ENCODE measurements around the gene MFSD11. TPM values are rescaled to one million over a fixed set of nuclear protein-coding genes. Genes with fewer than 3 reads are reported as not detected.

MFSD11 gene
- total and polyA plus RNA-seq, 2 donors (not counting 3 experiments of a cell fraction or from before 2014, with no cell fraction given) = 23.5 to 35.2 TPM

DNA sequence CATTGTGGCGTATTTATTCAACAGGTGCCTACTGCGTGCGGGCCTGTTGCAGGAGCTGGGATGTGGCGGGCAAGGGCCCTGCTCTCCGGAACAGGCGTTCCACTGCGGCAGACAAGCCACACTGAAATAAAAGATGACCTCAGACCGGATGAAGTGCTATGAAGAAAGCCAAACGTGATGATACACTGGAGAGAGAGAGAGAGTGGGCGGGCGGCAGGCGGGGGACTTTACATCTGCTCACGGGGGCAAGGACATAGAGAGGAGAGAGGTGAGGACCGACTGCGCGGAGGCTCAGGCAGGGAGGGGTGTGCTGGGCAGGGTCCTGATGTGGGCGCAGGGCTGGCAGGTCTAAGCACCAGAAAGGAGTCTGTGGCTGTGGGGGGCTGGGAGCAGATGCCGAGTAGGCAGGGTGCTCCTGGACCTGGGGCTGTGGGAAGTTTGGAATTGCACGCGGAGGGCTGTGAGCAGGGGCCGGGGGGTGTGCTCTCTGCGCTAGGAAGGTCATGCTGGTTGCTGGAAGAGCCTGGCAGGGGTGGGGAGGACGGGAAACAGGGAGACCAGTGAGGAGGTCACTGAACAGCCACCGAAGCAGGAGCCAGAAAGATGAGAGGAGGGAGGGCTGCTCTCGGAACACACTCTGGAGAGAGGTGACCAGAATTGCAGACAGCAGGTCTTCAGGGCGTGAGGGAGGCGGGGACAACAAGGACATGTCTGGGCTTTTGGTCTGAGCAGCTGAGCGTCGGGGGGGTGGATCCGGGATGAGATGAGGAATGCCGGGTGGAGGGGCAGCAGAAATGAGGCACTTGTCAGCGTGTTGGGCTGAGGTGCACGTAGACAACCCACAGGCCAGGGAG, 37.1 kb upstream of the MFSD11 start:
- Histone ChIP-seq H3K9me3 (replicated peaks; ENCODE audit: control insufficient read depth, insufficient read depth, low read length) (no peaks in the 10 kb centered on the region), H3K27me3 (ENCODE audit: control insufficient read depth in 2 of 2, insufficient read depth in 2 of 2, low read length in 2 of 2) (no peaks in the 10 kb centered on the region), H3K27ac (ENCODE audit: insufficient read depth, low read depth, low read length) (peak overlapping the region; percentile 68), H3K36me3 (ENCODE audit: control insufficient read depth in 2 of 2, extremely low read depth in 1 of 2, insufficient read depth in 2 of 2, low read length in 2 of 2) (no peaks in the 10 kb centered on the region), H3K9ac (replicated peaks; ENCODE audit: extremely low read depth, insufficient read depth, low read length) (peak overlapping the region; percentile 46), H3K4me2 (ENCODE audit: insufficient read depth, low read length) (no peak overlapping the region), H2AFZ (ENCODE audit: low read depth, low read length) (no peak overlapping the region), H3K4me1 (ENCODE audit: control insufficient read depth, extremely low read depth, insufficient read depth, low read length) (peaks cover 35% of the 10 kb centered on the region), H3K79me2 (ENCODE audit: control insufficient read depth, insufficient read depth, low read length) (peaks cover 69% of the 10 kb centered on the region), H4K20me1 (replicated peaks; ENCODE audit: control insufficient read depth, extremely low read depth, insufficient read depth, low read length) (no peaks in the 10 kb centered on the region), H3K9me1 (replicated peaks; ENCODE audit: control insufficient read depth, extremely low read depth, insufficient read depth, low read length) (no peaks in the 10 kb centered on the region), H3K4me3 (replicated peaks in 1 of 3; ENCODE audit: insufficient read depth in 1 of 3, low read depth in 1 of 3, low read length in 3 of 3) (no peak overlapping the region)
- intact Hi-C loops (cut with micrococcal nuclease) = no loop called here
- CTCF ChIA-PET = interaction anchor here (1.1 to 2.5 kb wide), 3 partner anchors 12 to 19 kb away, joined by 4 to 9 read pairs (median 5); no protein-coding TSS in a partner anchor
- POLR2A ChIA-PET = no interaction called here
- dilution Hi-C loops (cut with MboI; ENCODE audit: extremely low pct_ligation_motif_present, low sequenced_read_pairs) = no loop called here
- DNase-seq (ENCODE audit: low read depth, low spot score) (peak; percentile 37), FAIRE-seq (peak; percentile 33)
- BruUV-seq (replicated peaks) = no TSS peak
- TF ChIP-seq FOS (IDR thresholded peaks at IDR 0.05; ENCODE audit: borderline replicate concordance, insufficient read depth, low read length) (no peak), GATA2 (IDR thresholded peaks at IDR 0.05; ENCODE audit: insufficient read depth, insufficient read length, low read depth, low read length) (no peak), JUN (IDR thresholded peaks at IDR 0.05; ENCODE audit: borderline replicate concordance, insufficient read depth, insufficient read length, low read depth) (peak; percentile 23)

DNA sequence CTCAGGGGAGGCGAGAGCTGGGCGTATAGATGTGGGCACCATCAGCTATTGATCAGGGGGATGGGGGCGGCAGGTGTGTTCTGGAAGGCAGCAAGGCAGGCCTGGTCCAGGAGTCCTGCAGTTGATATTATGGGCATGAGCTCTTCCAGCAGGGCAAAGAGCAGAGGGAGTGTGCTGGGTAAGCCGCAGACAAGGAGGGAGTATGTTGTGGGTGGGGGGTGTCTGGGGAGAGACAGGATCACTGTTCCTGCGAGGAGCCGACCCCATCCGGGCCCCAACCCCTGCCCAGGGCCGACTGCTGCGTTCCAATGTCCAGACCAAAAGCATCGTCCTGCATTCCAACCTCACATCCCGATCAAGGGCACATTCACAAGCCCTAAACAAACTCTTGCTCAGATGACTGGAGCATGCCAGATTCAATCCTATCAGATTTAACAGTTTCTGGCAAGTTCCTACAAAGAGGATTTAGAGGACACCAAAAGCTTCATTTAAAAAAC, 36.4 kb upstream of the MFSD11 start:
- intact Hi-C loops (cut with micrococcal nuclease) (no loop called here), dilution Hi-C loops (cut with MboI; ENCODE audit: extremely low pct_ligation_motif_present, low sequenced_read_pairs) (no loop called here)
- no peak for DNase-seq (ENCODE audit: low read depth, low spot score)
- Histone ChIP-seq H4K20me1 (replicated peaks; ENCODE audit: control insufficient read depth, extremely low read depth, insufficient read depth, low read length) (no peaks in the 10 kb centered on the region), H3K4me2 (ENCODE audit: insufficient read depth, low read length) (no peak overlapping the region), H2AFZ (ENCODE audit: low read depth, low read length) (no peak overlapping the region), H3K4me1 (ENCODE audit: control insufficient read depth, extremely low read depth, insufficient read depth, low read length) (peaks cover 29% of the 10 kb centered on the region), H3K36me3 (ENCODE audit: control insufficient read depth in 2 of 2, extremely low read depth in 1 of 2, insufficient read depth in 2 of 2, low read length in 2 of 2) (no peaks in the 10 kb centered on the region), H3K9me3 (replicated peaks; ENCODE audit: control insufficient read depth, insufficient read depth, low read length) (no peaks in the 10 kb centered on the region), H3K27me3 (ENCODE audit: control insufficient read depth in 2 of 2, insufficient read depth in 2 of 2, low read length in 2 of 2) (no peaks in the 10 kb centered on the region), H3K27ac (ENCODE audit: insufficient read depth, low read depth, low read length) (no peak overlapping the region), H3K79me2 (ENCODE audit: control insufficient read depth, insufficient read depth, low read length) (peaks cover 69% of the 10 kb centered on the region), H3K9me1 (replicated peaks; ENCODE audit: control insufficient read depth, extremely low read depth, insufficient read depth, low read length) (no peaks in the 10 kb centered on the region), H3K9ac (replicated peaks; ENCODE audit: extremely low read depth, insufficient read depth, low read length) (no peak overlapping the region), H3K4me3 (replicated peaks in 1 of 3; ENCODE audit: insufficient read depth in 1 of 3, low read depth in 1 of 3, low read length in 3 of 3) (no peak overlapping the region)
- FAIRE-seq = no peak
- ChIA-PET CTCF (interaction anchor here (0.9 to 2.5 kb wide), 4 partner anchors 12 to 20 kb away, joined by 3 to 9 read pairs (median 4); no protein-coding TSS in a partner anchor), POLR2A (no interaction called here)
- no peak for TF ChIP-seq MYC (IDR thresholded peaks at IDR 0.05; ENCODE audit: low read depth, low read length)
- TF ChIP-seq GATA2 (IDR thresholded peaks at IDR 0.05; ENCODE audit: insufficient read depth, insufficient read length, low read depth, low read length) = no peak
- TF ChIP-seq, protein P1, sequence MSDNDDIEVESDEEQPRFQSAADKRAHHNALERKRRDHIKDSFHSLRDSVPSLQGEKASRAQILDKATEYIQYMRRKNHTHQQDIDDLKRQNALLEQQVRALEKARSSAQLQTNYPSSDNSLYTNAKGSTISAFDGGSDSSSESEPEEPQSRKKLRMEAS (IDR thresholded peaks at IDR 0.05; ENCODE audit: insufficient read depth, insufficient read length) = no peak
- TF ChIP-seq POLR2AphosphoS5 (IDR thresholded peaks at IDR 0.05; ENCODE audit: insufficient read depth, low read depth, low read length) = no peak
- no peak for TF ChIP-seq FOS (IDR thresholded peaks at IDR 0.05; ENCODE audit: borderline replicate concordance, insufficient read depth, low read length)
- TF ChIP-seq JUN (IDR thresholded peaks at IDR 0.05; ENCODE audit: borderline replicate concordance, insufficient read depth, insufficient read length, low read depth) = no peak
- TF ChIP-seq POLR2A (IDR thresholded peaks at IDR 0.05; ENCODE audit: low read depth, low read length) = no peak
- TF ChIP-seq, protein P2, sequence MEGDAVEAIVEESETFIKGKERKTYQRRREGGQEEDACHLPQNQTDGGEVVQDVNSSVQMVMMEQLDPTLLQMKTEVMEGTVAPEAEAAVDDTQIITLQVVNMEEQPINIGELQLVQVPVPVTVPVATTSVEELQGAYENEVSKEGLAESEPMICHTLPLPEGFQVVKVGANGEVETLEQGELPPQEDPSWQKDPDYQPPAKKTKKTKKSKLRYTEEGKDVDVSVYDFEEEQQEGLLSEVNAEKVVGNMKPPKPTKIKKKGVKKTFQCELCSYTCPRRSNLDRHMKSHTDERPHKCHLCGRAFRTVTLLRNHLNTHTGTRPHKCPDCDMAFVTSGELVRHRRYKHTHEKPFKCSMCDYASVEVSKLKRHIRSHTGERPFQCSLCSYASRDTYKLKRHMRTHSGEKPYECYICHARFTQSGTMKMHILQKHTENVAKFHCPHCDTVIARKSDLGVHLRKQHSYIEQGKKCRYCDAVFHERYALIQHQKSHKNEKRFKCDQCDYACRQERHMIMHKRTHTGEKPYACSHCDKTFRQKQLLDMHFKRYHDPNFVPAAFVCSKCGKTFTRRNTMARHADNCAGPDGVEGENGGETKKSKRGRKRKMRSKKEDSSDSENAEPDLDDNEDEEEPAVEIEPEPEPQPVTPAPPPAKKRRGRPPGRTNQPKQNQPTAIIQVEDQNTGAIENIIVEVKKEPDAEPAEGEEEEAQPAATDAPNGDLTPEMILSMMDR (IDR thresholded peaks at IDR 0.05; ENCODE audit: extremely low read depth in 1 of 2, insufficient read depth in 1 of 2, low read depth in 1 of 2, low read length in 2 of 2) = no peak
- TF ChIP-seq EZH2 (IDR thresholded peaks at IDR 0.05; ENCODE audit: borderline replicate concordance, low read depth, low read length, severe bottlenecking) = no peak
- no TSS peak for BruUV-seq (replicated peaks)
